Left lung (tissue), 10 donors: ENCODE measurements around the gene HMCES. TPM values are rescaled to one million over a fixed set of nuclear protein-coding genes. Genes with fewer than 3 reads are reported as not detected.

Experiments
- ATAC-seq: fragments of 200-7000 bp; cut with Tn5 transposase; one replicate; pipeline ENCODE4 v1.9.1; 2020; ENCODE audit warnings: moderate library complexity
- DNase-seq, 4 donors: peaks; one replicate each; pipeline ENCODE4 v3.0.0-alpha.2; 2013 to 2020
- H3K27ac ChIP-seq, 2 donors: fragments of 200-600 bp; sonication (generic) in 1 of 2; one replicate each; pipeline versions ENCODE4 v1.5.0 to v1.8.0; 2020 to 2021
- H3K27me3 ChIP-seq, 2 donors: fragments of 200-600 bp; sonication (generic) in 1 of 2; one replicate each; pipeline versions ENCODE4 v1.5.0 to v1.8.0; 2020 to 2021
- H3K36me3 ChIP-seq, 2 donors: fragments of 200-600 bp; sonication (generic) in 1 of 2; one replicate each; pipeline versions ENCODE4 v1.5.0 to v1.8.0; 2020 to 2021
- H3K4me1 ChIP-seq, 2 donors: fragments of 200-600 bp; one replicate each; pipeline ENCODE4 v1.8.0; 2021
- H3K4me3 ChIP-seq, 2 donors: fragments of 200-600 bp; sonication (generic) in 1 of 2; one replicate each; pipeline versions ENCODE4 v1.5.0 to v1.8.0; 2020 to 2021; ENCODE audit warnings: mild to moderate bottlenecking in 1 of 2
- H3K9me3 ChIP-seq, 2 donors: fragments of 200-600 bp; sonication (generic) in 1 of 2; one replicate each; pipeline versions ENCODE4 v1.5.0 to v1.8.0; 2020 to 2021
- CTCF ChIP-seq, 2 donors: fragments of 200-600 bp; sonication (generic) in 1 of 2; IDR thresholded peaks; one replicate each; pipeline versions ENCODE4 v1.5.0 to v1.8.0; 2021; ENCODE audit warnings: antibody characterized with exemption in 2 of 2
- intact Hi-C, 2 donors: fragments of 100-400 bp; cut with DNase I; formaldehyde crosslinking; loops; one replicate each; pipeline versions ENCODE4 v1.11.2 to v1.14.2; 2022
- polyA plus RNA-seq, 6 donors: library from polyadenylated mRNA; unstranded; fragments of 120-200 nt; gene quantifications; one replicate each; pipeline ENCODE4 v1.2.1, GENCODE V29; 2013; ENCODE audit not compliant: insufficient read length in 6 of 6
- total RNA-seq, 2 donors: library from RNA; stranded (reverse); fragmentation: NEBNext Ultra II Directional; extraction: Animal tissue kit (Norgen Biotek cat#: 25700); gene quantifications; one replicate each; pipeline ENCODE4 v1.2.1, GENCODE V29; 2021
- donor health status: DM: no; HTN: yes; CAD: no.
- donor health status: DM: no; HTN: no; CAD: no.

HMCES gene
- total and polyA plus RNA-seq, 8 donors, result 32.9 to 51.0 (median 46.1) TPM

- ATAC-seq (no peak), DNase-seq (peak in 1 of 4 donors; percentile 10)
- H3K9me3 ChIP-seq, result no peaks in the 10 kb centered on the region
- H3K4me3 ChIP-seq, result no peak overlapping the region
- H3K27me3 ChIP-seq, result no peaks in the 10 kb centered on the region
- no peaks in the 10 kb centered on the region for H3K36me3 ChIP-seq
- intact Hi-C loops, result no loop called here
- TF ChIP-seq CTCF (IDR thresholded peaks at IDR 0.05), result no peak
- H3K27ac ChIP-seq, result peak overlapping the region in 1 of 2 donors; percentile 33
- H3K4me1 ChIP-seq, result peaks cover 9 to 33% of the 10 kb centered on the region in 2 donors
These were observed 32.6 kb downstream of the HMCES start for GRCh38 chr3:129311054-129311902.

- no peak overlapping the region for H3K27ac ChIP-seq
- no peaks in the 10 kb centered on the region for H3K9me3 ChIP-seq
- DNase-seq, result no peak
- intact Hi-C loops, result no loop called here
- H3K4me1 ChIP-seq, result peaks cover 13 to 36% of the 10 kb centered on the region in 2 donors
- H3K27me3 ChIP-seq, result no peaks in the 10 kb centered on the region
- no peak for ATAC-seq
- H3K4me3 ChIP-seq, result no peak overlapping the region
- H3K36me3 ChIP-seq, result no peaks in the 10 kb centered on the region
- TF ChIP-seq CTCF (IDR thresholded peaks at IDR 0.05), result no peak
These were observed 33.5 kb downstream of the HMCES start for GRCh38 chr3:129312021-129312639.

GRCh38 chr3:129312671-129313414 lies 34.2 kb downstream of the HMCES start:
- ATAC-seq (no peak), DNase-seq (peak in 3 of 4 donors; percentile 17 to 46 (median 30))
- H3K27ac ChIP-seq, result peak overlapping the region in 1 of 2 donors; percentile 39
- peaks cover 13 to 40% of the 10 kb centered on the region in 2 donors for H3K4me1 ChIP-seq
- no peak overlapping the region for H3K4me3 ChIP-seq
- no peak for TF ChIP-seq CTCF (IDR thresholded peaks at IDR 0.05)
- no peaks in the 10 kb centered on the region for H3K27me3 ChIP-seq
- no peaks in the 10 kb centered on the region for H3K9me3 ChIP-seq
- H3K36me3 ChIP-seq, result no peaks in the 10 kb centered on the region
- intact Hi-C loops, result no loop called here

- Histone ChIP-seq H3K36me3 (no peaks in the 10 kb centered on the region), H3K4me3 (no peak overlapping the region), H3K9me3 (no peaks in the 10 kb centered on the region), H3K27ac (peak overlapping the region in 1 of 2 donors; percentile 39), H3K27me3 (no peaks in the 10 kb centered on the region), H3K4me1 (peaks cover 13 to 40% of the 10 kb centered on the region in 2 donors)
- TF ChIP-seq CTCF (IDR thresholded peaks at IDR 0.05), result no peak
- intact Hi-C loops, result no loop called here
- ATAC-seq, result no peak
- no peak for DNase-seq
These were observed 34.7 kb downstream of the HMCES start for GRCh38 chr3:129313415-129313664.
